HG03039 (cell line): ENCODE measurements around the gene SLC22A7.

ENCODE experiments used
- ATAC-seq: cut with Tn5 transposase; IDR thresholded peaks from one replicate; pipeline ENCODE4 v1.9.1; 2021; ENCODE audit warnings: mild to moderate bottlenecking, moderate library complexity; ENCODE audit not compliant: unreplicated experiment

Gene SLC22A7

DNA sequence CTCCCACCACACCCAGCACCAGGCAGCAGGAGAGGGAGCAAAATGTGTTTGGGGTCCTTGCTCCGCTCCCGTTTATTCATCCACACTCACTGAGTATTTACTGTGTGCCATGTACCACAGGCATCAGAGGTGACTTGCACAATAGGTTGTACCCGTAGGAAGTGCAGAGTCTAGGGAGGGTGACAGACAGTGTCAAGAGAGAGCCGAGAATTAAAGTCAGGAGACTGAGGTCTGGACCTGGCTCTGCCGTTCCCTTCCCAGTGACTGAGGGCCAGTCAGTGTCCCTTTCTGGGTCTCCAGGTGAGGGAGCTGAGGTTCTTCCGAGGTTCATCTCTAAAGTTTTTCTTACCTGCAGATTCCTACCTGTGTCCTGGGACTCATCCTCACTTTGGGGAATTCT is 32.5 kb upstream of the SLC22A7 start:
- no peak for ATAC-seq

GRCh38 chr6:43267619-43268354 is 30.3 kb upstream of the SLC22A7 start:
- no peak for ATAC-seq

- ATAC-seq, result no peak
Measured at GRCh38 chr6:43268355-43268700, 29.7 kb upstream of the SLC22A7 start.

DNA sequence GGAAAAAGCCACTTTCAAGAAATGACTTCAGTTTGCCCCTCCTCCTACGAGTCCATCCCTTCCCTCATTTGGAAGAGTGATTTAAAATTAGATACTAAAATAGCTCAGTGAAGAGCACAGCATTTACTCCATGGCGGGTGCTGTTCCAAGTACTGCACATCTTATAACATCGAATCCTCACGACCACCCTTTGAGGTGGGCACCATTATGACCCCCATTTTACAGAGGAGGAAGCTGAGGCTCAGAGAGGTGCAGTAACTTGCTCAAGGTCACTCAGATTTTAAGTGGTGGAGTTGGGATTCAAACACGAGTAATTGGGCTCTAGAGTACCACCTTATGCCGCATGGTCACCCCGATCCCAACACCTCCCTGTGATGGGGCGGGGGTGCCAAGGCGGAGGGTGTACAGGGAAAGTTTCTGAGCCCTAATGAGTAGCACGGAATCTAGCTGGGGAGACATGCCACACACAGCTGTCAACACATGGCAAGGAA is 29.2 kb upstream of the SLC22A7 start:
- no peak for ATAC-seq

- ATAC-seq, result no peak
Measured at GRCh38 chr6:43269273-43270007, 28.6 kb upstream of the SLC22A7 start.

GRCh38 chr6:43271103-43271815 is 26.8 kb upstream of the SLC22A7 start:
- no peak for ATAC-seq

- ATAC-seq, result no peak
Measured at GRCh38 chr6:43271944-43272343, 26.1 kb upstream of the SLC22A7 start.

DNA sequence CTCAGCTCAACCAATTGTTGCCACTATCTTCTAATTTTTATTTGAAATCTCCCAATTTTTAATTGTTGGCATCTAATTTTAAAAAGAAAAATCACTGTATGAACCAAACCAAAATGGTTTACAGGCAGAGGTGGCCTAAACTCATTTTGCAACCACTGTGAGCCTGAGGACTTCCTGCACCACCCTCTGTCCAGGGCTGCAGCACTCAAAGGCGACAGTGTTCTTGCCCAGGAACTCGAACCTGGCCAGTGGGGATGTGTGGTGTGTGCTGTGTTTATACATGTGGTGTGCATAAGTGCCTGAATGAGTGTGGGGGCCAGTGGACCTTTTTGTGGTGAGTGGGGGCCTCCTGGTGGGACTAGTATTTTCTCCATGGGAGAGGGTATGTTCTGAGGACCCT is 24.4 kb upstream of the SLC22A7 start:
- ATAC-seq, result no peak

DNA sequence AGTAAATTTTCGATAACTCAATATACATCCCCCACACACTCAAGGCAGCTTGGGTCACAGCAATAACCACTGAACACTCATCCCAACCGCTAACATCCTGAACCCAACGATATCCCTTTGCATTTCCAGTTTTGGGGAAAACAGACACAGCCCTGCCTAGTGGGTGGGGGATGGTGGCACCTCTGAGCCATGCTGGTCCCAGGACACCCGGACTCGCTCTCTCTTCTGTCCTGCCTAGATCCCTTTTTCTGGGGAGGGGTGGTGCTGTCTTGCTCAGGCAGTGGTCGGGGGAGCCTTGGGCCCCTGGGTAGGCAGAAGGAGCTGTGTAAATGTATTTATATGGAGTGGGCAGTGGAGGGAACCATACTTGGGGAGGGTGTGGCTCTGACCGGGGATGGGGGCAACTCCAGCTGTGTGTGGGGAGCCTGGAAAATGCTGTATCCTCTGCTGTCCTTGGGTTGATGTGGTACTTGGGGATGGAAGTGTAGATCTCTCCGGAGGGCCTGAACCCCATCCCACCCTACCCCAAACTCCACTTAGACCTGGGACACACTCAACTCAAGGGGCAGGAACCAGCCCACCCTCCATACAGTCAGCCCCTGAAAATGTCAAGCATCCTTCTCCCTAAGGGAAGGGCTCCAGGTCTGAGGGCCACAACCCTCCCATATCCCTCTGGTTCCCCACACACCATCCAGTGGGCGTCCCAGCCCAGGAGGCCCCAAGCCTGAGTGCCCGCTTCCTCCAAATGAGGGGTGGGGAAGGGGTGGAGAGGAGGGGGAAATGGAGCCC is 23.7 kb upstream of the SLC22A7 start:
- no peak for ATAC-seq

GRCh38 chr6:43274916-43275597 is 23.0 kb upstream of the SLC22A7 start:
- ATAC-seq, result no peak

DNA sequence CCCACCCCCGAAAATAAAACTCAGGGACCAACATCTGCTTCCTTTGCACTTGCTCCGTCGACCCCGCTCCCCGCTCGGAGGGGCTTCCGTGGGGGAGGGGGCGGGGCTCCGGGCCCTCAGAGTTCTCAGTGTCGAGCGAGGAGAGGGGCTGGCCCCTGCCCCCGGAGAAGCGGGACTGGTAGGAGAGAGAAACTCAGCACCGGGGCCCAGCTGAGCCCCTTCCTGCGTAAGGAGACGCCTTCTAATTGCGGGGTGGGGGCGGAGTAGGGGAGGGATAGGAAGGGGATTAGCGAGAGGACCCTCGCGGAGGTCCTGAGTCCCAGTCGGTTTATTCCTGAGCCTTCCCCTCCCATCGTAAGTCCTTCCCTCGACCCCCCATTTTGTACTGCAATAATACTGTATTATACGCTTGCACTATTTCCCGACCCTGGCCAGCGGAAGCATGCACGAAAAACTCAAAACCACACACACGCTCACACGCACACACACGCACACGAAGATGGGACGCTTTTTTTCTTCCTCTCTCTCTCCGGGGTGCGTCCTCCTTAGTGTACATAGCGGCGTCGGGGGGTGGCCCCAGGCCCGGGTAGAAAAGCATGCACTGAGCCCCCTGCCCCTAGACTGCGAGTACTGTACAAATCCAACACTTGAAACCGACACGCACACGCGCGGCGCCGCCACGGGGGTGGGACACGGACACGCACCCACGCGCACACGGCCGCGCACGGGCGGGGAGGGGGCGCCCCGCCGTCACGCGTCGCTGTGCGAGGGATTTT is 22.1 kb upstream of the SLC22A7 start:
- no peak for ATAC-seq

DNA sequence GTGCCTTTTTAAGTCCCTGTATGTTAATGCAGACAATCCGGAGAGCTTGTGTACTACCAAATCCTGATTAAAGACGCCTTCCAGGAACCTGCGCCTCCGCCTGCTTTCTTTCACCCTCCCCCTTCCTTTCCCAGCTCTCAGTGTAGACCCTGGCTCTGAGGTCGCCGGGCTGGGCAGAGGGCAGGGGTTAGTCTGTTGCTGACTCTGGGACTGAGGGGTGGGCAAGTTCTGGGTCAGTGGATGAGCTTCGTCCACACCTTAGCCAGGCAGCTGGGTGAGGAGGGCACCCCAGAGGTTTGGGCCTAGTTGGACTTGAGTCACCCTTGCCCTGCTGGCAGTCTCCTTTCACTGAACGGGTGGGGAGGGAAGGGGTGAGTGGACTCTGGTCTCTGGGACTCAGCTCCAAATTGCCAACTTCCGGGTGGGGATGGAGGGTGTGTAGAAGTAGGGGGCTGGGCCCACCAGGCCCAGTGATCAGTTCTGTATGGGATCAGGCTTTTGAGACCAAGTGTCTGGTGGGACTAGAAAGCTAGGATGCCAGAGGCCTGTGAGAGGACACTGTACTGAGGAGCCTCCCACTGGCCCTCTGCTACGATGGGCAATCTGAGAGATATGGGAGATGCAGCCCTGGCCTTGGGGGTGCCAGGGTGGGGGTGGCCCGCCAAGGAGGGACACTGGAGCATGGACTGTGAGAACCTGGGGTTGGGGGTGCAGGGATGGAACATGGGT is 21.3 kb upstream of the SLC22A7 start:
- no peak for ATAC-seq

DNA sequence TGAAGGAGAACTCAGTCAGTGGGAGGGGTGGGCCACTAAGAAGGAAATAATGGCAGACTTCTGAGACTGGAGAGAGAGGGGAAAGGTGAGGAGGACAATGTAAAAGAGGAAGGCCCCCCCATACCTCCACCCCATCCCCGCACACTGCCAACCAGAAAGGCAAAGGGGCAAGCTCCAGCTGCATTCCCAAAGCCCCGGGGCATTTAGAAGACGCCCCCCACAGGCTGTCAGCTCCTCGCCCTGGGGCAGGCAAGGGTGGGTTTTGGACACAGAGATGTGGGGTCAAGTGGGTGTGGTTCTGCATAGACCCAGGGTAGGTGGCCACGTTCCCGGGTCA is 20.8 kb upstream of the SLC22A7 start:
- ATAC-seq, result no peak

- no peak for ATAC-seq
Measured at GRCh38 chr6:43277643-43278523, 20.2 kb upstream of the SLC22A7 start.

- no peak for ATAC-seq
Measured at GRCh38 chr6:43278524-43279078, 19.5 kb upstream of the SLC22A7 start.

DNA sequence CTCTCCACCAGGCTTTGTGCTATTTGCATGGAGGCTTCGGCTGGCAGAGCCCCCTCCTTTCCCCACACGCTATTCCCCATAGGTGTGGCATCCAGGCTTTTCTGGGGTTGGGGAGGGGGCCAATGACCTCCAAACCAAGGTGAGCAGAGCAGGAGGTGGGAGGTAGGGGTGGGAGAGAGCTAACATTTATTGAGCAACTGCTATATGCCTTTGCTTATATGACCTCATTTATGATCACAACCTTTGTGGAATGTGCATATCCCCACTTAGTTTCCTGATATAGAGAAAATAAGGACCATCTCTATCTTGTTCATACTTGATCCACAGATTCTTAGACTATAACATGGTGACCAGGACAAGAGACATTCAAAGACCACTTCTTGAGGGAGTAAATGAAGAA is 17.8 kb upstream of the SLC22A7 start:
- ATAC-seq, result no peak

- ATAC-seq, result no peak
Measured at GRCh38 chr6:43282060-43282459, 16.0 kb upstream of the SLC22A7 start.
